ENCODE data around the gene COL6A3.
"Not testable (repeated sequence)": the region's sequence is repeated elsewhere in the genome, so short reads cannot be mapped to it uniquely, and the experiment has no call there.

COL6A3 gene

DNA sequence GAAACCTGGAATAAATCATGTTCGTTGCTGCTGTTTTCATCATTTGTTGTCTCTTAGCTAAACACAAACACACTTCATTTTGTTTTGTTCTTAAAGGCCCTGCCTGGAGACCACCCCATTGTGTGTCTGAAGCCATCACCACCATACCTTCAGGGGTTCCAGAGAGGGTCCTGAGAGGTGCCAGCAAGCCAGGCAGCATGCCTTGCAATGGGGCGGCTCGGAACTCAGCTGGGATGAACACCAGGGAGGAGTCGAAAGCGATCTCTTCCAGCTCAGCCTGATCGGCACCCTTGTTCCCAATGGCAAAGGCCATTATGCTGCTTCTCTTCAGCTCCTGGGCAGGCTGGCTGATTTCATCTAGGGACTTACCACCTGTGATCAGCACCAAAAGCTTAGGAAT lies 33.2 kb downstream of the COL6A3 start:
- DNase-seq: no peak

DNA sequence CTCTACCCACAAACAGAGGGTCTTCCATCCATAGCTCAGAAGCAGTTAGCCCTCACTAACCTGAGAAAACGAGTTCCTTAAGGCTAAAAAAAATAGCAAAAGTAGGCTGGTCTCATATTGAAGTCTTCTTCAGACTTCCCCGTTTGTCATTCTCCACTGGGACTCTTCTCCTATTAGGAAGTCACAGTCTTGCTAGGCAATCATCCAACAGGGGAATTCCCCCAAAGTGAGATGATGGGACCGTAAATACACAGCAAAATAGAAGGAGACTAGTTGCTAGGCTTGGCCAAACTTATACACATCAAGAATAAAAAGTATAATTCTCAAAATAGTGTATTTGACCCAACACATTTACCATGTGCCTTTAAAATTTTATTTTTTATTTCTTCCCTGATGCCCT lies 34.3 kb downstream of the COL6A3 start:
- no peak for DNase-seq

DNA sequence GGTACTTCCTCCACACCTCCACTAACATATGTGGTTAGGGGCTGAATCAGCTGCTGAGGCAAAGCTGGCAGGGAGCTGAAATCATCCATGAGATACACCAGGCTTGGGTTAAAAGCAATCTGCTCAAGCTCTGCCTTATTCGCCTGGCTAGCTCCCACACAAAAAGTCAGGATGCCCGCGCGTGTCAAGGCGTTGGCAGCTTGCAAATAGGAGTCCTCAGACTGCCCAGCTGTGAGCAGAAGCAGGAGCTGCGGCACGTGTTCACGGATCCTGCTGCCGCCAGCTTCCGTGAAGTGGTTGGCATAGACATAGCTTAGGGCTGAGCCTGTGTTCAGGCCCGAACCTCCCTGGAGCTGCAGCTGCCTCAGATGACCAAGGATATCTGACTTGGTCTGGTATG lies 35.3 kb downstream of the COL6A3 start:
- DNase-seq: no peak

DNA sequence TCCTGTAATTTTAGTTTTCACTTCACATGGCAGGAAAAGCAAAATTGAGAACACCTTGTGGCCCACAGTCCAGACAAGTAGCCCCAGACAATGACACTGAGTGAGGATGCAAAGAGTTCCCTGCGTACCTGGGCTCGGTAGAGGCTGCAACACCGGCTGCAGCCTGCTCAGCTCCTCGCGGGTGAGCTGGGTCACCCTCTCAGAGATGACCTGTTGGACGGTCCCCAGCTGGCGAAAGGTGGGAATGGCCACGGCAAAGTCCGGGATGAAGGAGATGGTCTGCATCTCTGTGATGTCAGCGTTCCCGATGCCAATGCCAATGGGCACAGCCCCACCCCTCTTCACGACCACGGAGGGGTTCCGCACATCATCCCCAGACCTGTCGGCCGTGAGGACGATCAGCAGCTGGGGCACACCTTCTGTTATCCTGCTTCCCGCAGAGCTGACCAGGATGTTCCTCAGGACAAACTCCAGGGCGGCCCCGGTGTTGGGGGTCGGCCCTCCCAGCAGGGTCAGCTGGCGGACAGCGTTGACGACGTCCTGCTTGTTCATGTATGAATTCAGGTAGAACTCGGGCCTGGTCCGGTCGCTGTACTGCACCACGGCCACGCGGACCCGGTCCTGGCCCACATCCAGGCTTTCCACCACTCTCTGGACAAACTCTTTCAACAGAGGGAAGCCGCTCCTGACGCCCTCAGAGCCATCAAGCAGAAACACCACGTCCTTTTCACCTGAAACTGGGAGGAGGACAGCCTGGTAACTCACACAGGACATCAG lies 39.5 kb downstream of the COL6A3 start:
- no peak for DNase-seq

DNA sequence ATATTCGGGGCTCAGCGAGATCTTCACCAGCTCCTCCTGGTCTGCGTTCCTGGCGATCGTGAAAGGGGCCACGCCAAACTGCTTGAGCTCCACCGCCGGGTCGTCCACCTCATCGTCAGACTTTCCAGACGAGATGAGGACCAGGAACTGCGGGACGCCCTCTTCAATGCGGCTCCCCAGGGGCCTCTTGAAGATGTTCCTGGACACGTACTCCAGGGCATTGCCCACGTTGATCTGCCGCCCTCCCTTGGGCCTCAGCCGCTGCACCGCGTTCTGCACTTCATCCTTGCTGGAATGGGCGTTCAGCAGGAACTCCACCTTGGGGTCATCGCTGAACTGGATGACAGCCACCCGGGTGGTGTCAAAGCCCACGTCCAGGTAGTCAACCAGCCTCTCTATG lies 42.1 kb downstream of the COL6A3 start:
- DNase-seq: no peak

DNA sequence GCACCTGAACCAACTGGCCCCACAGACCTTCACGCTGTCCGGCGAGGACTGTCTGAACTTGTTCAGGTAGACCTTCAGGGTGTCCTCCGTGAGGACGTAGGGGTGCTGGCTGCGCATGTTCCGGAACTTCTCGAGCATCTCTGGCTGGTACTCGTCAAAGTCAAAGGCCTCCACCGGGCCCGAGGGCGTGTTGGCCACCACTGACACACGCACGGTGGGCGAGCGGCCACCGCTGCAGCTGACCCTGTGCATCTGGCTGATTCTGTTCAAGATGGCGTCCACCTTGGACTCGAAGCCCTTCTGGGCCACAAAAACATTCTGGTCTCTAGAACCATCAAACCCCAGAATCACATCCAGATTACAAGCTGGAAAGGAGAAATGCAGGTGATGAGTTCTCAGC lies 48.3 kb downstream of the COL6A3 start:
- no peak for DNase-seq

DNA sequence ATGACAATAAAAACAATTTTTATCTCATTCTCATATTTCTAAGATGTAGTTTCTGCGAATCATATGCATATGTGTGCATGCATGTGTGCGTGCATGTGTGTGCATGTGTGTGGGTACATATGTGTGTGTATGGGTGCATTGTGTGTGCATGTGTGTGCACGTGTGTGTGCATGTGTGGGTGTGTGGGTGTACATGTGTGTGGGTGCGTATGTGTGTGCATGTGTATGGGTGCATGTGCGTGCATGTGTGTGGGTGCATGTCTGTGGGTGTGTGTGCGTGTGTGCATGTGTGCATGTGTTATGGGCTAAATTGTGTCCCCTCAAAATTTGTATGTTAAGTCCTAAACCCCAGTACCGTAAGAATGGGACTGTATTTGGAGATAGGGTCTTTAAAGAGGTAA lies 49.3 kb downstream of the COL6A3 start:
- no peak for DNase-seq

DNA sequence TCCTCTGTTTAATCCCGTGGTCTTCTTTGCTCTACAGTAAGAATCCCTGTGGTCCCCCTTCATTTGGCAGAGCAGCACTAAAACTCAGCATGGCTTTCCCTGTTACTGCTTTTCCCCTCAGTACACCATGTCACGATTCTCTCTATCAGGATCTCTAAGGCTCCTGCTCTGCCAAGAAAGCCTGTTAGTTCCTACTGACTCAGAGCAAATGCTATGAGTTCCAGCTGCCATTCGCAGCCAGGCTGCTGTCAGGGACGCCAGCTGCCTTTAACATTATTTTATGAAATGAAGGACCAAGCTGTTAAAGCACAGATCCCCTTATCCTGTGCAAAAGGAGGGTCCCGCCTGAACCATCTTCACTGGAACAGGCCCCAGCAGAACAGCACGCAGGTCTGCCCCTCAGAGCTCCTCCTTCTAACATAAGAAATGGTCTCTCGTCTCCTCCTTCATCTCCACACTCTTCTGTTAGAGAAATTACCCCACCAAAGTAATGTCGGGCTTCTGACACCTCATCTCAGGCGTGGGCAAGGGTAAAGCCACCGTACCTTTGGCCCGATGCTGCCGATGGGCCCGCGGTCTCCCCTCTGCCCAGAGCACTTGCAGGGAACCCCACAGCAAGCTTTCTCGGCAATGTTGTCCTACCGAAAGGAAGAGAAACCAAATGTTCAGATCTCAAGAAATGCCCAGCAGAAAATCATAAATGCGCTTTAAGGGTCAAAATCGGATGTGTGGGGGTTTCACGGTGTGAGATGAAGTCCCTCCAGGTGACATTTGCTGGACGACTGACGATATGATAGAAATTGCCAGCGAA lies 52.6 kb downstream of the COL6A3 start:
- no peak for DNase-seq

DNA sequence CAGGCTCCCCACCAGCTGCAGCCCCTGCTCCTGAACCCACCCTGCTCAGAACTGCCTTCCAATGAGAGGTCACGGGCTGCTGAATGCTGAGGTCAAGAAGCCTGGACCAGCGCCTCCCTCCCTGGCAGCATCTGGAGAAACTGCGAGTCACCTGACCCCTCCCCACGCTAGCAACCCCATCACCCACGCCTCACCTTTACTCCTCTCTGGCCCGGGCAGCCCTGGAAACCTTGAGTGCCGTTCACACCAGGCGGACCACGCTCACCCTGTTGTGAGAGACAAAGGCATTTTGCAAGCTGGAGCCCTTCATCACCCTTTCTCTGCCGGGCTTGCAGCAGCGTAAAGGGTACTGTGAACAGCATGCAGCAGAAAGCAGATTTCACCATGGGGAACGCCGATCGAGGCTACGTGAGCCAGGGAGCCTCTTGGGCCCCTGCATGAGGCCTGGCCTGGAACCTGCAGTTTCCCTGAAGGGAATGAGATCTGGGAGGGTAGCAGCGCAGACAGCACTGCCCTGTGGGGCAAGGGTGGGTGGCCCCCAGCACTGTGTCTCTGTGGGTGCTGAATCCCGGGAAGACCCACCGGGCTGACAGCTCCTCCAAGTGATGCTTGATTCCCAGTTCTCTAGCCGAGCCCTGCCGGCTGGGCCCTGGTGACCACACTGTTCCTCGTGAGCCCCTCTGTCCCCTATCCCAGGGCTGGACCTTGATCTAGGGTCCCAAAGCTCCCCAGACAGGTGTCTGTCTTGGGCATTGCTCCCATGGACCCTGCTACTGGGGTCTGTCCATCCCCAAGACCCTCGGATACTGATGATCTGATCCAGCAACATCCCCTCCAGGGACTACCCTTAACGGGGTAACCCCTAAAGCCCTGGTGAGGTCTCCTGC lies 53.8 kb downstream of the COL6A3 start:
- DNase-seq: no peak

DNA sequence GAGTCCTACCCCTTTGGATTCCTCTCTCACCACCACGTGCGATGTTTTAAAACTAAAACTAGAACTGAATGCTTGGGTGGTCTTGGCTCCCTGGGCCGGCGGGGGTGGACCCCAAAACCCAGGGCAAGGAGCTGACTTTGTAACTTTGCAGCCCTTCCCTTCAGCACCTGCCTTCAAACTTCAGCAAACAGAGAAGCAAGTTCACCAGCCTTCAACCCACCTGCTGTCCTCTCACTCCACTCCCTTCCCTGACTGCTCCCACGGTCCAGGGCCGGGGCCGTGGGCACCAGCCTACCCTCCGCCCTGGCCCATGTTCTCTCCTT lies 54.5 kb downstream of the COL6A3 start:
- DNase-seq: no peak

DNA sequence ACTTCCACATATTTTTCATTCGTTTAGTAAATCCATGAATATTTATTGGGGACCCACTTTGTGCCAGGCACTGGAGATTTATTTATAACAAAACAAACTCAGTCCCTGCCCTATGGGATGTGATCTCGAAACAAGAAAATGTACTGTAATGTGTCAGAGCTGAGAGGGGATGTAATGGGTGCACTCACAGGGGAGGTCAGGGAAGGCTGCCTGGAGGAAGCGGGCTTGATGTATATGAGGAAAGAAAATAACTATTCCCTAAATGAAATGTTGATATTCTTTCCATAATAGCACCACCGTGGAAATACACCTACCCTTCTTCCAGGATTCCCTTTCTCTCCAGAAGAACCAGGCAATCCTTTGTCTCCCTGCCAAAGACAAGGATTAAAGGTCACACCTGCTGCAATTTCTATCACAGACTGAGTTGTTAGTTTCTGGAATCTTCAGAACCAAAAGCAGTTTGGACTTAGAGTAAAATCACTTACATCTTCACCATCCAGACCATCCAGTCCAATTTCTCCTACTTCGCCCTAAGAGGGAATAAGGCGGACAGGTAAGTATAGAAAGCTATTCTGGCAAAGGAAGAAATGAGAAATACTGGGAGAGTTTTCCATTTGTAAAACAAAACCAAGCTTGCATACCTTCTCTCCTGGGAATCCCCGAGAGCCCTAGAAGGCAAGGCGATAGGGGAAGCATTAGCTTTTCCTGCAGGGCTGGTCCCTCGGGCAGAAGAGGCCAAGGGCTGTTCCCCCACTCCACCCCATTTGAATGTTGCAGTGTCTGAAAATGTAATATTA lies 55.0 kb downstream of the COL6A3 start:
- DNase-seq: no peak

DNA sequence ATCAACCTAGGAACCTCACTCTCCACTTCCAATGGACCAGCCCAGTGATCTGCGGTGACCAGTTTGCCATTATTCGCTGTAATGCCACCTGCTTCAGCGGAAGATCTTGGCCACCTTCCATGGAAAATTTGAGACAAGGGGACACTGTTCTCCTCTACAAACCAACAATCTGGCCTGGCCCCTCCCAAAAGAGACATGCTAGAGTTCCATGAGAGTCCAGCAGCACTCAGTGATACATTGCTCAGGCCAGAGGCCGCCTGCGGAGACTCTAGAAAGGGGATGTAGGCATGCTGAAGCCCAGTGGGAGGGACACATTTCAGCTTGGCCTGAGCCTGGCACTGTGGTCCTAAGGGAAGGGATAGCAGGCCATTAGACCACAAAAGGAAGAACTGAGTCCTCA lies 58.3 kb downstream of the COL6A3 start:
- no peak for DNase-seq

DNA sequence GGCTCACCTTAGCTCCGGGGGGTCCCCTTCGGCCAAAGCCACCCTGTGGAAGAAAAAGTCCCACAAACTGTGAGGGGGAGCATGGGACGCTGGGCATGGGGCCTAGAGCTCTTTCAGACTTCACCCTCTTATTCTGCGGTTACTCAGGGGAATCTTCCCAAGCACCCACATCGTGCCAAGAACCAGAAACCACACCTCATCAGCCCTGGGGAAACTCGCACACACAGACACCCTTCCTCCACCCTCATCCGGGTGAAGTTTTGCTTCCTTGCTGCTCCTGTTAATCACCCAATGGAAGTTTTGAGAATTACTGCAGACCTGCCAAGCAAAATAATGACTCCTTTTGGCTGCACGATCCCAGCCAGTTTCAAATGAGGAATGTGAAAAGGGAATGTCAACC lies 59.1 kb downstream of the COL6A3 start:
- no peak for DNase-seq

DNA sequence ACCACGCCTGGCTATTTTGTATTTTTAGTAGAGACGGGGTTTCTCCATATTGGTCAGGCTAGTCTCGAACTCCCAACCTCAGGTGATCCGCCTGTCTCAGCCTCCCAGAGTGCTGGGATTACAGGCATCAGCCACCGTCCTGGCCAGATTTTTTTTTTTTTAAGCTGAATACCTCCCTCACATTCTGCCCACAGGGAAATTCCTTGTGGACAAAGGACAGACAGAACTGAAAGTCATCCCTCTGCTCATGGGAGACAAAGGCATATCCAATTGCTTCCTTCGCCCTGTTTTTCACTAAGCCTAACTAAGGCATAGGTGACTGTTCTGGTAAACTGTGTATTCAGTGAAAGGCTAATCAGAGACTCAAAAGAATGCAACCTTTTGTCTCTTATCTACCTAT lies 59.8 kb downstream of the COL6A3 start:
- DNase-seq: not testable (repeated sequence)

DNA sequence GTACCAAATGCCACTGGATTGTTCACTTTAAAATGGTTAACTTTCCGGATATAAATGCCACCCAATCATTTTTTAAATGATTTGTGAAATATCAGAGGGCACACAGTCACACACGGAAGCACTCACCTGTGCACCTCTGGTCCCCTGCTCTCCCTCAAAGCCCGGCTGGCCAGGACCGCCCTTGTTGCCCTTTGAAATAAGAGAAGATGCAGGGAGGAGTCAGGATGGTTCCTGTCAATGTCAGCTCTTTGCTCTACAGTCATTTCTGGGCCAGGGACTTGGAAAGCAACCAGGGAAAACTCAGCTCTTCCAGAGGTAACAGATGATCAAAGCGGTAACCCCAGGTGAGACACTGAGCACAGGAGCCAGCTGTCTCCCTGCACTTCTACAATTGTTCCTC lies 60.7 kb downstream of the COL6A3 start:
- DNase-seq: no peak

DNA sequence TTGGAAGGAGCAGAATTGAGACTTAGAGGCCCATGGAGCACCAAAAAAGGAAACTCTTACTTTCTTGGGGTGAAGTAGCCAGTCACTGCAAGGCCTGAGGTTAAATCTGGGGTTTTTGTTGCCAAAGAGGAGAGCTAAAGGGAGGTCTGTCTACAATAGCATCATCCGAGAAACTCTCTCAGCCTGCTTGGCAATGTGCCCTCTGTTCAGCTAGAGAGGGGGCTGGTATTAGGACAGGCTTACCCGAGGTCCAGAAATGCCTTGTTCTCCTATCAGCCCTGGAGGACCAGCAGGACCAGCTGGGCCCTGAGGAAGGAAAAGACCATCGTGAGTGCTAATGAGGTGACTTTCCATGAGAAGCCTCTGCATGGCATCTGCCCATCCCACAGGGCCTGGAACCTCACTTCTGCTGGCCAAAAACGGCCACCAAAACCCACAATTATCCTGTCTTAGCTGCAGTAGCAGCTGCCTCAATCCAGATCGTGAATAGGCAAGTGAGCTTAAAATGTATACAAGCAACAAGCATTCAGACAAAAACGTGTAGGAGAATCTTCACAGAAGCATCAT lies 61.6 kb downstream of the COL6A3 start:
- no peak for DNase-seq

DNA sequence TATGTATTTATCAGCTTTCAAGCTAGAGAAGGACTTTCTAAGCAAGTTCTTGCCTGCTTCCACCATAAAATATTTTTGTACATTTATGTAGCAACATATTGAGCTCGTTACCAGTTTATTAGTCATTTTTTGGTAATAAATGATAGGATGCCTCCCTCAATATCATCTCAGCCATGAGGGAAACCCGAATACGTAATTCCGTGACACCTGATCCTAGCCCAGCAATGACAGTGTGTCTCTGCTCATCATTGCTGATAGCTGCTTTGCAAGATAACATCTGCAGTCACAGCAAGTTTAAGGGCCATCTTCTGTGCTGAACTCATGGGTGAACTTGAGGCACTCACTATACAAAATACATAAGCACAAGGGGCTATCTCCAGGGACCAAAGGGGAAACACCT lies 62.2 kb downstream of the COL6A3 start:
- no peak for DNase-seq

DNA sequence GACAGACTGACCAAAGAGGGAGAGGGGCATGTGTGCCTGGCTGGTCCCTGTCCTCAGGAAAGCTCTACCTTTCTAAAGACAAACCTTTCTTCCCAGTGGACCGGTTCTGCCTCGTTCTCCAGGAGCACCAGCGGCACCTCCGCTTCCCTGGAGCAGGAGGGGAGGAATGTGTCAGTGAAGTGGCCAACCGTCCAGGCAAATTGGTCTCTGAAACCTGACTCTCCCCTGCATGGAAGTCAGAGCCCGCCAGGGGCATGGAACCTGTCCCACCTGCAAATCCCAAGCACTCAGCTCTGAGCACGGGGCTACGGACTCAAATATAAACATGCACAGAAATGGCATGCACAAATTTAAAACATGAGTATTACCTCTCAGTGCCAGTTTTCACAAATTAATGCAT lies 62.9 kb downstream of the COL6A3 start:
- DNase-seq: no peak

DNA sequence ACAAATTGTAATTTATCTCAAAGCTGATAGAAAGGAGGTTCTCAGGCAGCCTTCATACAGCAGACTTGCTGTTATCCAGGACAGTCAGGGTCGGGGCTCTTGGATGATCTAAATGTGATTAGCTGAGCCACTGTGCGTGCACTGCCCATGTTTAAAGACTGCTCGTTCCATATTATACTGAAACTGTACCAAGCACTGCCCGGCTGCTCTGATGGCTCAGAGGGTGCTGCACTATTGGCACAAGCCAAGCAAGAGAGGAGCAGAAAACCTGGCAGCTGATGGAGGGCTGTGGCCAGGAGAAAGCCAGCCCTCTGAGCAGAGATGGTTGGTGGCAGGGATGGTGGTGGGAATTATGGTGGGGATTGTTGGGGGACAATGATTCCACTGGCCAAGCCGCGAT lies 63.4 kb downstream of the COL6A3 start:
- no peak for DNase-seq

DNA sequence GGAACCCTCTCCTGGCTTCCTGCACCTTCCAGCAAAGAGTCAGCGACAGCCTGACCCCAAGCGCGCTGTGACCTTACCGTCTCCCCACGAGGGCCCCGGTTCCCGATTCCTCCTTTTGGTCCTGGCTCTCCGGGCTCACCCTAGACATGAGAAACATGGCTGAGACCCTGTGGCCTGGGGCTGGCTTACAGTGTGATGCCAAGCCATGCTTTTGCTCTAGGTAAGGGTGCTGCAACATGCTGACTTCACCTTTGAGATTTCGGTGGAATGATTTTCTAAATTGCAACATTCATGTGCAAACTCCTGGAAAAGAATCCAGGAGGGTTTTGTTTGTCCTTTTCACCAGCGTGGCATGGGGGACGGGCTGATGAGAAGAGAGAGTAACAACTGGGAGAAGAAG lies 63.9 kb downstream of the COL6A3 start:
- DNase-seq: no peak

DNA sequence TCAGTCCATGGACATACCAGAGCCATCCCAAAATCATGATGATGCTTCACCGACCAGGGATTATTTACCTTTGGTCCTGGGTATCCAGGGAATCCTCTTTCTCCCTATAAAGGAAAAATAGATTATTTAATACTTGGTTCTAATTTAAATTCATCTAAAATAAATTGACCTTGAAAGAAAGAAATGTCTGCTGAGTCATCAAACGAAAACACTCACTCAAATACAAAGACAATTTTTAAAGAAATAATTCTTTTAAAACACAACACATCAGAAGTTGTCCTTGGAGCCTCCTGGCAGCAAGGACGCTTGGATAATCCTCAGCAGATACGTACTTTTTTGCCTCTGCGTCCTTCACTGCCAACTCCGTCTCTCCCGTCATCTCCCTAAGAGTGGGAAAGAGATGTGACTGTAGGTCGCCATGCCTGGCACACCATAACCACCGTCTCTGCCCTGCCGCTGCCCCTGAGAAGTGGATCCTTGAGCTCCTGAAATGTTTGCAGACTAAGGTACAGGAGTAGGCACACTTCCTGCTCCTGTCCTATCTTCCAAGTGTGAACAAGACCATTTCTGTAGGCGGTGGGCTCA lies 65.6 kb downstream of the COL6A3 start:
- no peak for DNase-seq
